ENCODE data around the gene CARMIL3.
"Not testable (repeated sequence)": the region's sequence is repeated elsewhere in the genome, so short reads cannot be mapped to it uniquely, and the experiment has no call there.

The CARMIL3 gene, protein sequence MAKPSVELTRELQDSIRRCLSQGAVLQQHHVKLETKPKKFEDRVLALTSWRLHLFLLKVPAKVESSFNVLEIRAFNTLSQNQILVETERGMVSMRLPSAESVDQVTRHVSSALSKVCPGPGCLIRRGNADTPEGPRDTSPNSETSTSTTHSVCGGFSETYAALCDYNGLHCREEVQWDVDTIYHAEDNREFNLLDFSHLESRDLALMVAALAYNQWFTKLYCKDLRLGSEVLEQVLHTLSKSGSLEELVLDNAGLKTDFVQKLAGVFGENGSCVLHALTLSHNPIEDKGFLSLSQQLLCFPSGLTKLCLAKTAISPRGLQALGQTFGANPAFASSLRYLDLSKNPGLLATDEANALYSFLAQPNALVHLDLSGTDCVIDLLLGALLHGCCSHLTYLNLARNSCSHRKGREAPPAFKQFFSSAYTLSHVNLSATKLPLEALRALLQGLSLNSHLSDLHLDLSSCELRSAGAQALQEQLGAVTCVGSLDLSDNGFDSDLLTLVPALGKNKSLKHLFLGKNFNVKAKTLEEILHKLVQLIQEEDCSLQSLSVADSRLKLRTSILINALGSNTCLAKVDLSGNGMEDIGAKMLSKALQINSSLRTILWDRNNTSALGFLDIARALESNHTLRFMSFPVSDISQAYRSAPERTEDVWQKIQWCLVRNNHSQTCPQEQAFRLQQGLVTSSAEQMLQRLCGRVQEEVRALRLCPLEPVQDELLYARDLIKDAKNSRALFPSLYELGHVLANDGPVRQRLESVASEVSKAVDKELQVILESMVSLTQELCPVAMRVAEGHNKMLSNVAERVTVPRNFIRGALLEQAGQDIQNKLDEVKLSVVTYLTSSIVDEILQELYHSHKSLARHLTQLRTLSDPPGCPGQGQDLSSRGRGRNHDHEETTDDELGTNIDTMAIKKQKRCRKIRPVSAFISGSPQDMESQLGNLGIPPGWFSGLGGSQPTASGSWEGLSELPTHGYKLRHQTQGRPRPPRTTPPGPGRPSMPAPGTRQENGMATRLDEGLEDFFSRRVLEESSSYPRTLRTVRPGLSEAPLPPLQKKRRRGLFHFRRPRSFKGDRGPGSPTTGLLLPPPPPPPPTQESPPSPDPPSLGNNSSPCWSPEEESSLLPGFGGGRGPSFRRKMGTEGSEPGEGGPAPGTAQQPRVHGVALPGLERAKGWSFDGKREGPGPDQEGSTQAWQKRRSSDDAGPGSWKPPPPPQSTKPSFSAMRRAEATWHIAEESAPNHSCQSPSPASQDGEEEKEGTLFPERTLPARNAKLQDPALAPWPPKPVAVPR (N-terminal part only)

DNA sequence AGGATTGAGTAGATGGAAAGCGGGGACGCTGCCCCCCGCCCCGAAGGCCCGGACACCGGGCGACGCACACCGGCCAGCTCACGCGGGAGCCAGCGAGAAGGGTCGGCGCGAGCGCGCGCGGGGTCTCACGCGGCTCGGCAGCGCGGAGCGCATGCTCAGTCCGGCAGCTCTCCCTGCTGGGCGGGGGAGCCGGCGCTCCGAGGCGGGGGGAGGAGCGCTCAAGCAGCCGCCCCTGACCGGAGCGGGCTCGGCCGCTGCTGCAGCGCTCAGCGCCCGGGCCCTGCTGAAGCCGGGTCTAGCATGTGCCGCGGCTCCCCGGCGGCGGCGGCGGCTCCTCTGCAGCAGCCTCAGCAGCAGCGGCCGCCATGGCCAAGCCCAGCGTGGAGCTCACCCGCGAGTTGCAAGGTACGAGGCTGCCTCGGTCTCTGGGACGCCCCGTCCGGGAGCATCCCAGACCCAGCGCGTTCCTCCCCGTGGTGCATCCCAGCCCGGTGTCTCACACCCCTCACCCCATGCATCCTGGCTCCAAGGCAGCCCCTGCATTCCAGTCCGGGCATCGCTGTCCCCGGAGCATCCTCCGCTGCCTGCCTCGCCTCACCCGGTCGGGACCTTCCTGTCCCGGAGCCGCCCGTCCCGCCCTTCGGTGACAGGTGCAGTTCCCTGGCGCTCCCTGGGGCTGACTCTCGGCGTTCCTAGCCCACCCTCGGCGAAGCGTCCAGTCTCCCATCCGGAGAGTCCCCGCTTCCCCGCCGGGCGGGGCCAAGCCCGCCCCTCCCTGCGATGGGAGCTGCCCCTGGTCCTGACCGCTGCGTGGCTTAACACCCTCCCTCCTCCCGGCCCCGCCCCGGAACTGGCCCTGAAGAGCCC is at the start of gene CARMIL3:
CARMIL3 (plus strand) TSS at position 221 of the 867 bp plus-strand sequence; CDS start at position 366, 145 bp downstream.
- no peaks in the 10 kb centered on the region for H3K27me3 Mint-ChIP-seq
- H3K9me3 Mint-ChIP-seq, result no peaks in the 10 kb centered on the region
- peak; percentile 90 for ATAC-seq
- peak within 1 kb of the TSS; percentile 78 for H3K4me3 Mint-ChIP-seq
- H3K4me1 Mint-ChIP-seq, result peaks cover 44% of the 10 kb centered on the region
- H3K36me3 Mint-ChIP-seq, result peaks cover 11% of the 10 kb centered on the region
- H3K27ac Mint-ChIP-seq, result peak within 1 kb of the TSS; percentile 90

DNA sequence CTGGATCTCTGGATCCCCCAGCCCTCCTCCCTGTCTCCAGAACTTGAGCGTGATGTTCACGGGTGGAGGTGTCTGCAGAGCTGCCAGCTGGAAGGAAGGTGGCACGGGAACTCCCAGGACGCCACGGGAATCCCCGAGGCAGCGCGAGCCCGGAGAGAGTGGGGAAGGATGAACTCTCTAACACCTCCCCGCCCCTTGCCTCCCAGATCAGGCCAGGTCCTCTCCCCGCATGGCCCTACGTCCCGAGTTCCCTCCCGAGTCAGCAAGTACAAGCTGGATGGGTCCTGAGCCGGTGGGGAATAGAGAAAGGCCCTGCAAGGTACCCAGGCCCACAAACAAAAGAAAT is 45.4 kb upstream of the CARMIL3 start:
- peaks cover 28% of the 10 kb centered on the region for H3K4me1 Mint-ChIP-seq
- not testable (repeated sequence) for H3K27me3 Mint-ChIP-seq, H3K27ac Mint-ChIP-seq, H3K36me3 Mint-ChIP-seq, H3K9me3 Mint-ChIP-seq
- ATAC-seq, result peak; percentile 50
- H3K4me3 Mint-ChIP-seq, result peak overlapping the region; percentile 79

DNA sequence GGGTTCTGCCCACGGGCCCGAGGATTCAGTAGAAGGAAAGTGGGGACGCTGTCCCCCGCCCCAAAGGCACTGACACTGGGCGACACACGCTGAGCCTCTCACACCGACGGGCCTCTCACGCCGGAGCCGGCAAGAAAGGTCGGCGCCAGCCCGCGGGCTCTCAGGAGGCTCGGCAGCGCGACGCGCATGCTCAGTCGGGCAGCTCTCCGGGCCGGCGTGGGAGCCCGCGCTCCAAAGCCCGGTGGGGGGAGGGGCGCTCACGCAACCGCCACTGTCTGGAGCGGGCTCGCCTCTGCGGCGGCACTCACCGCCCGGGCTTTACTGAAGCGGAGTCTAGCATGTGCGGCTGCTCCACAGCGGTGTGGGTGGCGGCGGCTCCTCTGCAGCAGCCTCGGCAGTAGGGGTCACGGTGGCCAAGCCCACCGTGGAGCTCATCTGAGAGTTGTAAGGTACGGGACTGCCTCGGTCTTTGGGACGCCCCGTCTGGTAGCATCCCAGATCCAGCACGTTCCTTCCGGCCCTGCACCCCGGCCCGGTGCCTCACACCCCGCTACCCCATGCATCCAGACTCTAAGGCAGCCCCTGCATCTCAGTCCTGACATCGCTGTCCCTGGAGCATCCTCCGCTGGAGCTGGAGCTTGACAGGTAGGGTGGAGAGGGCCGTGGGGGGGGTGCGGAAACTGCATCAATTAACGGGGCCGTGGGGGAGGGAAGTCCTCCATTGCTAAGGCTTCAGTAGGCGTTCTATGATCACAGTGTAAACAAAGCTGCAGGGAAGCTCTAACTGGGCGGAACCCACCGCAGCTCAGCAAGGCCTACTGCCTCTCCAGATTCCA is 44.8 kb upstream of the CARMIL3 start:
- peak; percentile 97 for ATAC-seq
- Mint-ChIP-seq H3K4me1 (peaks cover 28% of the 10 kb centered on the region), H3K27ac (peak overlapping the region; percentile 79), H3K4me3 (peak overlapping the region; percentile 79)
- not testable (repeated sequence) for H3K36me3 Mint-ChIP-seq, H3K9me3 Mint-ChIP-seq, H3K27me3 Mint-ChIP-seq

DNA sequence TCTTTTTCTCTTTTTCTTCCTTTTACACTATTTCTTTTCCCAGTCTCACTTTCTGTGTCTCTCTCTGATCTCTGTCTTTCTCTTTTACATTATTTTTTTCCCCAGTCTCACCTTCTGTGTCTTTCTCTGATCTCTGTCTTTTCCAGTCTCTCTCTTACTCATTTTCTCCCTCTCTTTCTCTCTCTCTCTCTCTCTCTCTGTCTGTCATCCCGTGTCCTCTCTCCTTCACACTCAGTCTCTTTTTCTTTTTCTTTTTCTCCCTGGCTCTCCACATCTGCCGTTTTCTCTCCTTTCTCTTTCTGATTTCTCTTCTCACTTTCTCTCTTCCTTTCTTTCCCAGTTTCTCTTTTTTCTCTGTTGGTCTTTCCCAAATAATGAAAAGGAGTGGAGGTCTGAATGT is 40.8 kb upstream of the CARMIL3 start:
- H3K36me3 Mint-ChIP-seq, result no peaks in the 10 kb centered on the region
- no peaks in the 10 kb centered on the region for H3K9me3 Mint-ChIP-seq
- H3K4me1 Mint-ChIP-seq, result peaks cover 28% of the 10 kb centered on the region
- H3K27ac Mint-ChIP-seq, result peak overlapping the region; percentile 61
- no peak for ATAC-seq
- H3K27me3 Mint-ChIP-seq, result no peaks in the 10 kb centered on the region
- no peak overlapping the region for H3K4me3 Mint-ChIP-seq

DNA sequence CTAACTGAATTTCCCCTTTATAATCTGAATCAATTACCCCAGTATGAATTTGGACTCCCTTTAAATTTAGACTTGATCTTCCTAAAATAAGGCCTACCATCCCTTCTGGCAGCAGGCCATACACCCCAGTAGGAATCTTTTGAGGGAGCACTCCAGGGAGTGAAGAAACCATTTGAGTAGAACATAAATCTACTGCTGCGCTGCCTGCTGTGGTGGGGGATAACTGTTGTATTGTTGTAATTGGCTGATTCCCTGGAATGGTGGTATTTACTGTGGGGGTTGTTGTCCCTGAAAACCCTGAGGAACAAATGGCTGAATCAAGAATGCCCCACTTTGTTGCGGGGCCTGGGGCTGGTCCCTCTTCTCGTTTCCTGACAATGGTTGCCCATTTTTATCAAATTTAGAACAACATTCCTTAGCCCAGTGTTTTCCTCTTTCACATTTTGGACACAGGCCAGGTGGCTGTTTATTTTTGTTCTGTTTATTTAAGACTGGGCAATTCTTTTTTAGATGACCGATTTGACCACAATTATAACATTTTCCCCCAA is 39.0 kb upstream of the CARMIL3 start:
- H3K4me3 Mint-ChIP-seq, H3K36me3 Mint-ChIP-seq, H3K27ac Mint-ChIP-seq, ATAC-seq, H3K9me3 Mint-ChIP-seq, H3K27me3 Mint-ChIP-seq: not testable (repeated sequence)
- peaks cover 33% of the 10 kb centered on the region for H3K4me1 Mint-ChIP-seq

DNA sequence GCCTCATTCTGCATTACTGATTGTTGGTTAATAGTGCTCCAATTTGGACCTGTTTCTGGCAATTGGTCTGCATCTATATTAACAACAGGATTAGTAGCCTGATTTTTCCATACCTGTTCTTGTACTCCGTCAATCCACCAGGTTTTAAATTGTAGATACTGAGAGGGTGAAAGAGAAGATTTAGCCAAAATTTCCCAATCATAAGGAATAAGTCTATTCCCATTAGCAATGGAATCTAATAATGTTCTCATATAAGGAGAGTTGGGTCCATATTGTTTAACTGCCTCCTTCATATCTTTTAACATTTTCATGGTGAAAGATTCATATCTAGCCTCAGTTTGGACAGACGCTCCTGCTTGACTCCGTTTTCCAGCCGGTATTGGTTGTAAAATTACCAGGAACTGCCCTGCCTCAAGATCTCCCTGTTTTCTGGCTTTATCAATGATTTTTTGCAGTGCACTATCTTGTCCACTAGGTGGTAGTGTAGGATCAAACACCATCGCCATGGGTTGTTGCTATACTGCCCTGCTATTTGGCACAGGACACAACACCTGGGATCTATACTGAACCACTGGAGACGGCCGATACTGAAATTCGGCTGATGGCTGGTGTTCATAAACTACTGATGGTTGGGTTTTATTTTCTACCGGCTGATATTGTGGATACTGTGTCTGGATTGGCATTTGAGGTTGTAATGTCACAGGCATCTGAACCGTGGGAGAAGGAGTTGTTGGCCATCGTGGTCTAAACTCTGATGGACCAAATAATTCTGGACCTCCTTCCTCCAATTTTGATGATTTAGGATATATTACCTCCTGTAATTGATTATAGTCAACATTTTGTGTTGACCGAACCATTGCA is 37.9 kb upstream of the CARMIL3 start:
- Mint-ChIP-seq H3K9me3 (no peaks in the 10 kb centered on the region), H3K27me3 (no peaks in the 10 kb centered on the region), H3K4me1 (peaks cover 25% of the 10 kb centered on the region), H3K27ac (no peak overlapping the region), H3K36me3 (no peaks in the 10 kb centered on the region), H3K4me3 (no peak overlapping the region)
- ATAC-seq, result peak; percentile 80

DNA sequence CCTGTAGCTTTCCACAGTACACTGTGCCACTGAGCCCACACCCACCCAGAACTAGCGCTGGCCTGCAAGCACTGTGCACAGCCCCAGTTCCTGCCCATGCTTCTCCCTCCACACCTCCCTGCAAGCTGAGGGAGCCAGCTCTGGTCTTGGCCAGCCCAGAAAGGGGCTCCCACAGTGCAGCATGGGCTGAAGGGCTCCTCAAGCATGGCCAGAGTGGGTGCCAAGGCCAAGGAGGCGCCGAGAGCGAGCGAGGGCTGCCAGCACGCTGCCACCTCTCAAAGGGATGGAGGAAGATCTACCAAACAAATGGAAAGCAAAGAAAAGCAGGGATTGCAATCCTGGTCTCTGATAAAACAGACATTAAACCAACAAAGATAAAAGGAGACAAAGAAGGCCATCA is 36.1 kb upstream of the CARMIL3 start:
- not testable (repeated sequence) for H3K27ac Mint-ChIP-seq, H3K4me3 Mint-ChIP-seq, H3K36me3 Mint-ChIP-seq, H3K9me3 Mint-ChIP-seq, ATAC-seq, H3K27me3 Mint-ChIP-seq
- peaks cover 15% of the 10 kb centered on the region for H3K4me1 Mint-ChIP-seq

DNA sequence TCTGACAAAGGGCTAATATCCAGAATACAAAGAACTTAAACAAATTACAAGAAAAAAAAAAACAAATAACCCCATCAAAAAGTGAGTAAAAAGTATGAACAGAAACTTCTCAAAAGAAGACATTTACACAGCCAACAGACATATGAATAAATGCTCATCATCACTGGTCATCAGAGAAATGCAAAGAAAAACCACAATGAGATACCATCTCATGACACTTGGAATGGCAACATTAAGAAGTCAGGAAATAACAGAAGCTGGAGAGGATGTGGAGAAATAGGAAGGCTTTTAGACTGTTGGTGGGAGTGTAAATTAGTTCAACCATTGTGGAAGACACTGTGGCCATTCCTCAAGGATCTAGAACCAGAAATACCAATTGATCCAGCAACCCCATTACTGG is 32.8 kb upstream of the CARMIL3 start:
- H3K27me3 Mint-ChIP-seq, H3K4me3 Mint-ChIP-seq, ATAC-seq, H3K36me3 Mint-ChIP-seq, H3K27ac Mint-ChIP-seq, H3K9me3 Mint-ChIP-seq: not testable (repeated sequence)
- peaks cover 13% of the 10 kb centered on the region for H3K4me1 Mint-ChIP-seq

DNA sequence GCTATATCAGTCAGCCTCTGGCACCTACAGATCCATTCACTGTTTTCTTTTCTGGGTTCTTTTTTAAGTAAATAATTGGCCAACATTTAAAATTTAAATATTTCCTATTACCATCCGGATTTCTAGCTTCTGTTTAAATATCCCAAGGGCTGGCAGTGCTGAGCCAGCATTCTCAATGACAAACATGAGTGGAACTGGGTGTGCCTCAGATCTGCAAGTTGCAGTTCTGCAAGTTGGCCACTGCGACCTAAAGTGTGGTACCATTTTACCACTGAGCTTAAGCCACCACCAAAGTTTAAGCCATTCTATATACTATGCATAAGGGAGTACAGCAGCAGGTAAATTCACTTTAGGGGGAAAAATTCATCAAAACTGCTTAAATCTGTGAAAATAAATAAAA is 31.9 kb upstream of the CARMIL3 start:
- H3K27me3 Mint-ChIP-seq, H3K36me3 Mint-ChIP-seq, H3K9me3 Mint-ChIP-seq, H3K4me3 Mint-ChIP-seq, ATAC-seq, H3K27ac Mint-ChIP-seq: not testable (repeated sequence)
- peaks cover 13% of the 10 kb centered on the region for H3K4me1 Mint-ChIP-seq

DNA sequence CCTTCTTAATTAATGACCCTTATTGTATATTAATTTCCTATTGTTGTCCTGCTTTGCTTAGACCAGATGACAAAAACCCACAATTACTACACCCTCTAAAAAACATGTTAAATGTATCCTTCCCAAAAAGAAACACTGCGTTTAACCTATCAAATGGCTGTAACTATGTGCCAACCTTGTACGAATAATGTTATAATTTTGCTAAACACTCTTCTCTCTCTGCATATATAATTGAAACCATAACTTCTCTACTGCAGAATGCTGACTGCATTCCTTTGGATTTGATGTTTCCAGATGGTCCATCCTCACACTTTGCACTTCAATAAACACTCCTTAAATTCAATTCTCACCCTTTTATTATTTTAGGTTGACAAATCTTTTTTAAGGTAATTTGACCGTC is 31.3 kb upstream of the CARMIL3 start:
- not testable (repeated sequence) for H3K27ac Mint-ChIP-seq, H3K4me3 Mint-ChIP-seq, H3K27me3 Mint-ChIP-seq, H3K9me3 Mint-ChIP-seq, H3K36me3 Mint-ChIP-seq, ATAC-seq
- peaks cover 13% of the 10 kb centered on the region for H3K4me1 Mint-ChIP-seq

DNA sequence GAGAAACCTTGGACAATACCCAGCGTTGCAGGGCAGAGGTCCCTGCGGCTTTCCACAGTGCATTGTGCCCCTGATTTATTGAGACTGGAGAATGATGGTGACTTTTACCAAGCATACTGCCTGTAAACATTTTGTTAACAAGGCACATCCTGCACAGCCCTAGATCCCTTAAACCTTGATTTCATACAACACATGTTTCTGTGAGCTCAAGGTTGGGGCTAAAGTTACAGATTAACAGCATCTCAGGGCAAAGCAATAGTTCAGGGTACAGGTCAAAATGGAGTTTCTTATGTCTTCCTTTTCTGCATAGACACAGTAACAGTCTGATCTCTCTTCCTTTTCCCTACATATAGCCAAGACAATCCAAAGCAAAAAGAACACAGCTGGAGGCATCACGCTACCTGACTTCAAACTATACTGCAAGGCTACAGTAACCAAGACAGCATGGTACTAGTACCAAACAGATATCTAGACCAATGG is 26.8 kb upstream of the CARMIL3 start:
- peaks cover 11% of the 10 kb centered on the region for H3K4me1 Mint-ChIP-seq
- not testable (repeated sequence) for H3K27me3 Mint-ChIP-seq, H3K36me3 Mint-ChIP-seq, ATAC-seq, H3K27ac Mint-ChIP-seq, H3K4me3 Mint-ChIP-seq, H3K9me3 Mint-ChIP-seq

DNA sequence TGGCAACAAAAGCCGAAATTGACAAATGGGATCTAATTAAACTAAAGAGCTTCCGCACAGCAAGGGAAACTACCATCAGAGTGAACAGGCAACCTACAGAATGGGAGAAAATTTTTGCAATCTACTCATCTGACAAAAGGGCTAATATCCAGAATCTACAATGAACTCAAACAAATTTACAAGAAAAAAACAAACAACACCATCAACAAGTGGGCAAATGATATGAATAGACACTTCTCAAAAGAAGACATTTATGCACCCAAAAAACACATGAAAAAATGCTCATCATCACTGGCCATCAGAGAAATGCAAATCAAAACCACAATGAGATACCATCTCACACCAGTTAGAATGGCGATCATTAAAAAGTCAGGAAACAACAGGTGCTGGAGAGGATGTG is 22.1 kb upstream of the CARMIL3 start:
- H3K27ac Mint-ChIP-seq, H3K4me3 Mint-ChIP-seq, H3K9me3 Mint-ChIP-seq, ATAC-seq, H3K4me1 Mint-ChIP-seq, H3K27me3 Mint-ChIP-seq, H3K36me3 Mint-ChIP-seq: not testable (repeated sequence)

DNA sequence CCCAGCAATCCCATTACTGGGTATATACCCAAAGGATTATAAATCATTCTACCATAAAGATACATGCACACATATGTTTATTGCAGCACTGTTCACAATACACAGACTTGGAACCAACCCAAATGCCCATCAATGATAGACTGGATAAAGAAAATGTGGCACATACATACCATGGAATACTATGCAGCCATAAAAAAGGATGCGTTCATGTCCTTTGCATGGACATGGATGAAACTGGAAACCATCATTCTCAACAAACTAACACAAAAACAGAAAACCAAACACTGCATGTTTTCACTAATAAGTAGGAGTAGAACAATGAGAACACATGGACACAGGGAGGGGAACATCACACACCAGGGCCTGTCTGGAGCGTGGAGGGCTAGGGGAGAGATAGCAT is 20.5 kb upstream of the CARMIL3 start:
- not testable (repeated sequence) for ATAC-seq

More for the DNA sequence above, 20.5 kb upstream of the CARMIL3 start:
- not testable (repeated sequence) for H3K36me3 Mint-ChIP-seq, H3K27ac Mint-ChIP-seq, H3K9me3 Mint-ChIP-seq, H3K4me3 Mint-ChIP-seq, H3K27me3 Mint-ChIP-seq, H3K4me1 Mint-ChIP-seq

Measured in stimulated activated memory B cell treated with anti-CD40 and anti-IgM and Interleukin-4, amounts not matched to agents 10 μg/mL and 1 μg/mL and 100 μg/mL, for 72 hours (primary cell).